GM12892 (cell line): Measurements from ENCODE around the gene PHTF1.

Experiments used
- POLR2A ChIP-seq: IDR thresholded peaks from 2 replicates; pipeline ENCODE4 v1.6.1; 2011; ENCODE audit warnings: low read depth, low read length, control low read depth
- POLR2AphosphoS5 ChIP-seq: IDR thresholded peaks from 2 replicates; pipeline ENCODE4 v1.6.1; 2011; ENCODE audit warnings: low read depth, low read length, control low read depth
- TAF1 ChIP-seq: IDR thresholded peaks from 2 replicates; pipeline ENCODE4 v1.6.1; 2011; ENCODE audit warnings: low read depth, mild to moderate bottlenecking, control low read depth, low read length, borderline replicate concordance

DNA sequence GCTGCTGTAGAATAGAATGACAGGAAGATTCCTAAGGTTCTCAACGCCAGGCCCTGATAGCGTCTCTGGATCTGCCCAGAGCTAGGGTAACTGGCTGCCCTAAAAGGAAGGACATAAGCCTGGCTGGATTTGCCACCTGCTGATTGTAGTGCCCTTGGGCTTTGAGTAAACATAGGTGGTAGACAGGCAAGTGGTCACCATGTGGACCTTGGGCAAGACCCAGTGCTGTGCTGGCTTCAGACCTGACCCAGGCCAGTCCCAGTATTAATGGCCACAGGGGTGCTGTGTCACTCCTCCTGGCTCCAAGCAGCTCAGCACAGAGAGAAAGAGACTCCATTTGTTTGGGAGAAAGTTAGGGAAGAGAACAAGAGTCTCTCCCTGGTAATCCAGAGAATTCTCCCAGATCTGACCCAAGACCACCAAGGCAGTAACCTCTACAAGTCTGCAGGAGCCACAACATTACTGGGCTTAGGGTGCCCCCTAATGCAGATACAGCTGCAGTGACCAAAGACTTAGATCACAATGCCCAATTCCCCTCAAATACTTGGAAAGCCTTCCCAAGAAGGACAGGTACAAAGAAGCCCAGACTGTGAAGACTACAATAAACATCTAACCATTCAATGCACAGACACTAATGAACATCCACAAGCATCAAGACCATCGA lies 44.5 kb downstream of the PHTF1 start:
- no peak for TF ChIP-seq POLR2A
- no peak for TF ChIP-seq POLR2AphosphoS5
- TF ChIP-seq TAF1: no peak
